HCT116 (cell line): ENCODE measurements around the gene CD19. TPM values are rescaled to one million over a fixed set of nuclear protein-coding genes. Genes with fewer than 3 reads are reported as not detected.

Experiments
- ATAC-seq: fragments of 200-7000 bp; cut with Tn5 transposase; 2 replicates; pipeline ENCODE4 v1.9.1; 2020; ENCODE audit warnings: mild to moderate bottlenecking, moderate library complexity
- BruUV-seq: library from RNA; stranded (reverse); fragments of 400-500 nt; replicated peaks from 2 replicates; lab custom pipeline; 2021; lab: Mats Ljungman, UMichigan
- CTCF ChIA-PET: fragments of 300-600 bp; sonication (Branson Sonifier 250); formaldehyde crosslinking; loops from one replicate; lab custom pipeline; 2021; ENCODE audit warnings: antibody characterized with exemption; lab: Charles Lee
- POLR2A ChIA-PET: fragments of 300-600, 350-600 bp; sonication (Branson Sonifier 250); formaldehyde crosslinking; loops from one replicate; lab custom pipeline; 2021; ENCODE audit warnings: antibody characterized with exemption; lab: Charles Lee
- RAD21 ChIA-PET, 2 experiments: fragments of 300-600 bp; sonication (Branson Sonifier 250); formaldehyde crosslinking; loops; one replicate each; lab custom pipeline; 2023; ENCODE audit warnings: low total read pairs in 2 of 2; ENCODE audit not compliant: uncharacterized antibody in 2 of 2, unreplicated experiment in 2 of 2, low non-redundant PET in 1 of 2; lab: Charles Lee
- DNase-seq: peaks from one replicate; pipeline ENCODE4 v3.0.0-alpha.2; 2010; ENCODE audit warnings: low read depth, low spot score
- H2AFZ ChIP-seq: fragments of 200-600 bp; shearing (Covaris generic), sonication (generic); 2 replicates; pipeline ENCODE4 v1.6.1; 2017; ENCODE audit warnings: low read depth, mixed run types, mixed read lengths, antibody characterized with exemption, low read length; ENCODE audit not compliant: poor library complexity, severe bottlenecking
- H3K27ac ChIP-seq: 2 replicates; pipeline ENCODE4 v1.5.1; 2012; ENCODE audit warnings: low read depth, low read length
- H3K27me3 ChIP-seq: fragments of 200-600 bp; sonication (generic); 2 replicates; pipeline ENCODE4 v1.6.1; 2016; ENCODE audit warnings: mixed run types, low read length, mixed read lengths; ENCODE audit not compliant: insufficient read depth
- H3K36me3 ChIP-seq, 2 experiments: fragments of 200-500 bp in 1 of 2; fragments of 200-600 bp in 1 of 2; sonication (Bioruptor generic) in 1 of 2; sonication (generic) in 1 of 2; 2 replicates each; pipeline versions ENCODE4 v1.5.1 to v1.6.1; 2014 to 2016; ENCODE audit warnings: low read length in 2 of 2, inconsistent platforms in 1 of 2, mixed read lengths in 1 of 2, mixed run types in 1 of 2; ENCODE audit not compliant: insufficient read depth in 2 of 2, control insufficient read depth in 1 of 2
- H3K4me1 ChIP-seq, 2 experiments: fragments of 200-600 bp in 1 of 2; sonication (generic) in 1 of 2; 2 replicates each; pipeline versions ENCODE4 v1.5.1 to v1.6.1; 2012 to 2017; ENCODE audit warnings: low read length in 2 of 2, inconsistent platforms in 1 of 2, mild to moderate bottlenecking in 1 of 2, mixed read lengths in 1 of 2, mixed run types in 1 of 2, moderate library complexity in 1 of 2; ENCODE audit not compliant: insufficient read depth in 2 of 2, control insufficient read depth in 1 of 2
- H3K4me2 ChIP-seq: fragments of 200-600 bp; sonication (generic); 2 replicates; pipeline ENCODE4 v1.6.1; 2017; ENCODE audit warnings: mixed run types, low read length, mixed read lengths
- H3K4me3 ChIP-seq, 2 experiments: fragments of 200-600 bp in 1 of 2; sonication (generic) in 1 of 2; replicated peaks in 1 of 2; 2 replicates each; pipeline ENCODE4 v1.5.1; 2011 to 2016; ENCODE audit warnings: low read length in 2 of 2, control low read depth in 1 of 2, low read depth in 1 of 2, mild to moderate bottlenecking in 1 of 2, mixed read lengths in 1 of 2, mixed run types in 1 of 2
- H3K79me2 ChIP-seq: fragments of 200-600 bp; sonication (generic); 2 replicates; pipeline ENCODE4 v1.6.1; 2017; ENCODE audit warnings: mild to moderate bottlenecking, mixed run types, low read length, moderate library complexity, mixed read lengths; ENCODE audit not compliant: insufficient read depth
- H3K9ac ChIP-seq: fragments of 200-600 bp; sonication (generic); 2 replicates; pipeline ENCODE4 v1.6.1; 2016; ENCODE audit warnings: low read length, mixed read lengths
- H3K9me2 ChIP-seq: fragments of 200-600 bp; sonication (generic), shearing (Covaris generic); 2 replicates; pipeline ENCODE4 v1.6.1; 2017; ENCODE audit warnings: mixed run types, mild to moderate bottlenecking, moderate library complexity; ENCODE audit not compliant: insufficient read depth
- H3K9me3 ChIP-seq, 2 experiments: fragments of 200-500 bp in 1 of 2; fragments of 200-600 bp in 1 of 2; sonication (Bioruptor generic) in 1 of 2; sonication (generic) in 1 of 2; 2 replicates each; pipeline ENCODE4 v1.6.1; 2014 to 2017; ENCODE audit warnings: low read length in 2 of 2, mixed read lengths in 2 of 2, inconsistent platforms in 1 of 2, low read depth in 1 of 2, mild to moderate bottlenecking in 1 of 2, mixed run types in 1 of 2, moderate library complexity in 1 of 2; ENCODE audit not compliant: control insufficient read depth in 1 of 2, insufficient read depth in 1 of 2
- H4K20me1 ChIP-seq: fragments of 200-600 bp; sonication (generic), shearing (Covaris generic); 2 replicates; pipeline ENCODE4 v1.6.1; 2017; ENCODE audit warnings: mixed run types, mild to moderate bottlenecking, moderate library complexity; ENCODE audit not compliant: insufficient read depth
- CBX3 ChIP-seq: IDR thresholded peaks from 2 replicates; pipeline ENCODE4 v1.6.1; 2012; ENCODE audit warnings: low read depth
- CEBPB ChIP-seq: IDR thresholded peaks from 2 replicates; pipeline ENCODE4 v1.6.1; 2012; ENCODE audit warnings: low read depth
- EGR1 ChIP-seq: IDR thresholded peaks from 2 replicates; pipeline ENCODE4 v1.6.1; 2012; ENCODE audit warnings: low read depth
- ELF1 ChIP-seq: IDR thresholded peaks from 2 replicates; pipeline ENCODE4 v1.6.1; 2012; ENCODE audit warnings: low read depth, borderline replicate concordance
- EZH2 ChIP-seq: fragments of 200-600 bp; sonication (generic); IDR thresholded peaks from 2 replicates; pipeline ENCODE4 v1.6.1; 2017; ENCODE audit warnings: antibody characterized with exemption, mixed run types
- JUND ChIP-seq: IDR thresholded peaks from 2 replicates; pipeline ENCODE4 v1.6.1; 2012
- RAD21 ChIP-seq: IDR thresholded peaks from 2 replicates; pipeline ENCODE4 v1.6.1; 2012; ENCODE audit warnings: low read depth, mild to moderate bottlenecking
- SIN3A ChIP-seq: IDR thresholded peaks from 2 replicates; pipeline ENCODE4 v1.6.1; 2012; ENCODE audit warnings: low read depth
- SRF ChIP-seq: IDR thresholded peaks from 2 replicates; pipeline ENCODE4 v1.6.1; 2012; ENCODE audit warnings: low read depth
- TCF7L2 ChIP-seq: IDR thresholded peaks from 2 replicates; pipeline ENCODE4 v1.7.0; 2011; ENCODE audit warnings: borderline replicate concordance, inconsistent platforms; ENCODE audit not compliant: insufficient read depth, insufficient read length; ENCODE audit errors: extremely low read depth
- YY1 ChIP-seq: IDR thresholded peaks from 2 replicates; pipeline ENCODE4 v1.6.1; 2011; ENCODE audit warnings: low read length, low read depth, moderate library complexity, mild to moderate bottlenecking; ENCODE audit not compliant: insufficient replicate concordance; ENCODE audit errors: extremely low read depth
- ZNF274 ChIP-seq: fragments of 200-500 bp; sonication (Bioruptor generic); IDR thresholded peaks from 2 replicates; pipeline ENCODE4 v1.6.1; 2014; ENCODE audit warnings: mild to moderate bottlenecking, low read depth, low read length, inconsistent platforms
- intact Hi-C: fragments of 100-400 bp; cut with micrococcal nuclease; formaldehyde crosslinking; loops from 2 replicates; pipeline ENCODE4 v1.10.0; 2022
- total RNA-seq: library from RNA; stranded (reverse); gene quantifications from one replicate; pipeline ENCODE4 v1.2.1, GENCODE V29; 2021; ENCODE audit not compliant: unreplicated experiment
- TF ChIP-seq, protein P1 (sequence below): IDR thresholded peaks from 2 replicates; pipeline ENCODE4 v1.6.1; 2012; ENCODE audit warnings: low read depth
- TF ChIP-seq, protein P2 (sequence below): IDR thresholded peaks from 2 replicates; pipeline ENCODE4 v1.6.1; 2012
- TF ChIP-seq, protein P3 (sequence below): IDR thresholded peaks from 2 replicates; pipeline ENCODE4 v1.6.1; 2011; ENCODE audit warnings: mild to moderate bottlenecking, low read length, moderate library complexity; ENCODE audit not compliant: insufficient replicate concordance; ENCODE audit errors: extremely low read depth

CD19 gene
- total RNA-seq, 1 experiment from 2014 or later: 0.27 TPM

DNA sequence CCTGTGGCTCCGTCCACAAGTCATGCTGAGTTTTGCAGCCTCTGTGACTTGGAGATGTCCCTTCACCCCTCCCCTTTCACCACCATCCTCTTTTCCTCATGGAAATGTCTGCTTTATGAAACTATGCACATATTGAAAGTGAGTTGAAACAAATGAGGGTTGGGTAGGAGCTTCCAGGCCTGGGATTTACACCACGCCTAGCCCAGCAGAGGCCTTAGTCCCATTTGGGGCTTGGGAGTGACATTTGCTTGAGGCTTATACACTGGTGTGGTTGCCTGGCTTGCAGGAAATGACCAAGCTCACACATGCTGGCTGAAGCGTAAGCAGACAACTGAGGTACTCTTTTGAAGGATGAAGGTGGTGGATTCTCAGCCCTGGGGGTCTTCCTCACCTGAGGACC is 32.3 kb downstream of the CD19 start:
- POLR2A ChIA-PET: no interaction called here
- ATAC-seq: no peak
- H3K9ac ChIP-seq: no peak overlapping the region
- no peaks in the 10 kb centered on the region for H3K79me2 ChIP-seq
- RAD21 ChIA-PET: no interaction called here
- H3K9me2 ChIP-seq: no peaks in the 10 kb centered on the region
- H3K27me3 ChIP-seq: no peaks in the 10 kb centered on the region
- no TSS peak for BruUV-seq
- H3K9me3 ChIP-seq: no peaks in the 10 kb centered on the region
- H3K4me2 ChIP-seq: no peak overlapping the region
- H3K4me1 ChIP-seq: no peaks in the 10 kb centered on the region
- no peak overlapping the region for H2AFZ ChIP-seq
- intact Hi-C loops: no loop called here
- DNase-seq: no peak
- no peak overlapping the region for H3K4me3 ChIP-seq
- TF ChIP-seq EZH2 (no peak), CBX3 (no peak), SIN3A (no peak), YY1 (no peak), SRF (no peak), JUND (no peak), EGR1 (no peak), CEBPB (no peak), TCF7L2 (no peak), ZNF274 (no peak), ELF1 (no peak), RAD21 (no peak)
- TF ChIP-seq, protein P1, sequence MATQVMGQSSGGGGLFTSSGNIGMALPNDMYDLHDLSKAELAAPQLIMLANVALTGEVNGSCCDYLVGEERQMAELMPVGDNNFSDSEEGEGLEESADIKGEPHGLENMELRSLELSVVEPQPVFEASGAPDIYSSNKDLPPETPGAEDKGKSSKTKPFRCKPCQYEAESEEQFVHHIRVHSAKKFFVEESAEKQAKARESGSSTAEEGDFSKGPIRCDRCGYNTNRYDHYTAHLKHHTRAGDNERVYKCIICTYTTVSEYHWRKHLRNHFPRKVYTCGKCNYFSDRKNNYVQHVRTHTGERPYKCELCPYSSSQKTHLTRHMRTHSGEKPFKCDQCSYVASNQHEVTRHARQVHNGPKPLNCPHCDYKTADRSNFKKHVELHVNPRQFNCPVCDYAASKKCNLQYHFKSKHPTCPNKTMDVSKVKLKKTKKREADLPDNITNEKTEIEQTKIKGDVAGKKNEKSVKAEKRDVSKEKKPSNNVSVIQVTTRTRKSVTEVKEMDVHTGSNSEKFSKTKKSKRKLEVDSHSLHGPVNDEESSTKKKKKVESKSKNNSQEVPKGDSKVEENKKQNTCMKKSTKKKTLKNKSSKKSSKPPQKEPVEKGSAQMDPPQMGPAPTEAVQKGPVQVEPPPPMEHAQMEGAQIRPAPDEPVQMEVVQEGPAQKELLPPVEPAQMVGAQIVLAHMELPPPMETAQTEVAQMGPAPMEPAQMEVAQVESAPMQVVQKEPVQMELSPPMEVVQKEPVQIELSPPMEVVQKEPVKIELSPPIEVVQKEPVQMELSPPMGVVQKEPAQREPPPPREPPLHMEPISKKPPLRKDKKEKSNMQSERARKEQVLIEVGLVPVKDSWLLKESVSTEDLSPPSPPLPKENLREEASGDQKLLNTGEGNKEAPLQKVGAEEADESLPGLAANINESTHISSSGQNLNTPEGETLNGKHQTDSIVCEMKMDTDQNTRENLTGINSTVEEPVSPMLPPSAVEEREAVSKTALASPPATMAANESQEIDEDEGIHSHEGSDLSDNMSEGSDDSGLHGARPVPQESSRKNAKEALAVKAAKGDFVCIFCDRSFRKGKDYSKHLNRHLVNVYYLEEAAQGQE: no peak
- TF ChIP-seq, protein P2, sequence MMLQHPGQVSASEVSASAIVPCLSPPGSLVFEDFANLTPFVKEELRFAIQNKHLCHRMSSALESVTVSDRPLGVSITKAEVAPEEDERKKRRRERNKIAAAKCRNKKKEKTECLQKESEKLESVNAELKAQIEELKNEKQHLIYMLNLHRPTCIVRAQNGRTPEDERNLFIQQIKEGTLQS: no peak
- TF ChIP-seq, protein P3, sequence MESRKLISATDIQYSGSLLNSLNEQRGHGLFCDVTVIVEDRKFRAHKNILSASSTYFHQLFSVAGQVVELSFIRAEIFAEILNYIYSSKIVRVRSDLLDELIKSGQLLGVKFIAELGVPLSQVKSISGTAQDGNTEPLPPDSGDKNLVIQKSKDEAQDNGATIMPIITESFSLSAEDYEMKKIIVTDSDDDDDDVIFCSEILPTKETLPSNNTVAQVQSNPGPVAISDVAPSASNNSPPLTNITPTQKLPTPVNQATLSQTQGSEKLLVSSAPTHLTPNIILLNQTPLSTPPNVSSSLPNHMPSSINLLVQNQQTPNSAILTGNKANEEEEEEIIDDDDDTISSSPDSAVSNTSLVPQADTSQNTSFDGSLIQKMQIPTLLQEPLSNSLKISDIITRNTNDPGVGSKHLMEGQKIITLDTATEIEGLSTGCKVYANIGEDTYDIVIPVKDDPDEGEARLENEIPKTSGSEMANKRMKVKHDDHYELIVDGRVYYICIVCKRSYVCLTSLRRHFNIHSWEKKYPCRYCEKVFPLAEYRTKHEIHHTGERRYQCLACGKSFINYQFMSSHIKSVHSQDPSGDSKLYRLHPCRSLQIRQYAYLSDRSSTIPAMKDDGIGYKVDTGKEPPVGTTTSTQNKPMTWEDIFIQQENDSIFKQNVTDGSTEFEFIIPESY: no peak
- peaks cover 24 to 43% of the 10 kb centered on the region in 2 experiments; a peak in 3 of 4 replicates for H3K36me3 ChIP-seq
- CTCF ChIA-PET: no interaction called here
- H4K20me1 ChIP-seq: no peaks in the 10 kb centered on the region
- no peak overlapping the region for H3K27ac ChIP-seq
